ENCODE measurements around the gene SETD5.

DNA sequence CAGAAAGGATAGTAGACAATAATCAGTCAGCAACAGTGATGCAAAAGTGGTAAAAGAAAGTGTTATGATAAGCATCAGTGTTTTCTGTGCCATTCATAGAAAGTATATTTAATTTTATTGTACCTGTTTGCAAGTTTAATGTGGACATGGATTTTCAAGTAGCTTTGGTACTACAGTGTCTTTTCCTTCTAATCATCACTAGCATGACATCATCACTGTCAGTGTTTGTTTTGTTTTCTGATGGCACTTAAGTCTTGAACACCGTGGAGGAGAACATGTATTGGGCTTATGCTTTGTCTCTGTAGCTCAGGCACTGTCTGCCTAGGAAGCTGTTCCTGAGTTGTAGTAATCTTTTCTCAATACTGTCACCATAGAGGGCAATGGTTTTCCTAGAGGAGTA is 41.9 kb downstream of the SETD5 start:
- TF ChIP-seq POLR2A (IDR thresholded peaks at IDR 0.05), result no peak
- TF ChIP-seq, protein P1, sequence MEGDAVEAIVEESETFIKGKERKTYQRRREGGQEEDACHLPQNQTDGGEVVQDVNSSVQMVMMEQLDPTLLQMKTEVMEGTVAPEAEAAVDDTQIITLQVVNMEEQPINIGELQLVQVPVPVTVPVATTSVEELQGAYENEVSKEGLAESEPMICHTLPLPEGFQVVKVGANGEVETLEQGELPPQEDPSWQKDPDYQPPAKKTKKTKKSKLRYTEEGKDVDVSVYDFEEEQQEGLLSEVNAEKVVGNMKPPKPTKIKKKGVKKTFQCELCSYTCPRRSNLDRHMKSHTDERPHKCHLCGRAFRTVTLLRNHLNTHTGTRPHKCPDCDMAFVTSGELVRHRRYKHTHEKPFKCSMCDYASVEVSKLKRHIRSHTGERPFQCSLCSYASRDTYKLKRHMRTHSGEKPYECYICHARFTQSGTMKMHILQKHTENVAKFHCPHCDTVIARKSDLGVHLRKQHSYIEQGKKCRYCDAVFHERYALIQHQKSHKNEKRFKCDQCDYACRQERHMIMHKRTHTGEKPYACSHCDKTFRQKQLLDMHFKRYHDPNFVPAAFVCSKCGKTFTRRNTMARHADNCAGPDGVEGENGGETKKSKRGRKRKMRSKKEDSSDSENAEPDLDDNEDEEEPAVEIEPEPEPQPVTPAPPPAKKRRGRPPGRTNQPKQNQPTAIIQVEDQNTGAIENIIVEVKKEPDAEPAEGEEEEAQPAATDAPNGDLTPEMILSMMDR (IDR thresholded peaks at IDR 0.05 in 8 of 11, conservative IDR thresholded peaks at IDR 0.05 in 3 of 11), result no peak
